ENCODE measurements around the gene OR1A1.
"Not testable (repeated sequence)": the region's sequence is repeated elsewhere in the genome, so short reads cannot be mapped to it uniquely, and the experiment has no call there.

Gene OR1A1, protein sequence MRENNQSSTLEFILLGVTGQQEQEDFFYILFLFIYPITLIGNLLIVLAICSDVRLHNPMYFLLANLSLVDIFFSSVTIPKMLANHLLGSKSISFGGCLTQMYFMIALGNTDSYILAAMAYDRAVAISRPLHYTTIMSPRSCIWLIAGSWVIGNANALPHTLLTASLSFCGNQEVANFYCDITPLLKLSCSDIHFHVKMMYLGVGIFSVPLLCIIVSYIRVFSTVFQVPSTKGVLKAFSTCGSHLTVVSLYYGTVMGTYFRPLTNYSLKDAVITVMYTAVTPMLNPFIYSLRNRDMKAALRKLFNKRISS

DNA sequence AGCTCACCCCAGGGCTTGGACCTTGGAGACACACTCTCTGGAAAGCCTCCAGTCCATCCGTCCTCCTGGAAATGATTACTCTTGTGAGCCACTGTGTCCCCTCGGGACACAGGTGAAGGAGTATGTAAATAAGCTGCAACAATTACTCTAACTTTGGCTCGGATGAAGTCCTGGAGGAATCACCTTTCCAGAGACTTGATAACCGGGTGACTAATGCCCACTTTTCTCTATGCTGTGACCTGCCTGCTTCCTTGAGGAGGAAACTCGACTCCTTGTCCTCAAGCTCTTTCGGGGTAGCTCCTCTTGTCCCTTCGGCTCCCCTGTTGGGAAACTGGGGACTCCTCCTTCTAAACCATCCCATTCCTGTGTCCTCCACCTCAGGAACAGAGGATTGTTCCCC lies at the start of gene OR1A1:
Gene OR1A1 (plus strand): TSS at position 301 of the 400 bp plus-strand sequence. CDS start 7,954 bp downstream, outside the sequence.
- DNase-seq: no peak

DNA sequence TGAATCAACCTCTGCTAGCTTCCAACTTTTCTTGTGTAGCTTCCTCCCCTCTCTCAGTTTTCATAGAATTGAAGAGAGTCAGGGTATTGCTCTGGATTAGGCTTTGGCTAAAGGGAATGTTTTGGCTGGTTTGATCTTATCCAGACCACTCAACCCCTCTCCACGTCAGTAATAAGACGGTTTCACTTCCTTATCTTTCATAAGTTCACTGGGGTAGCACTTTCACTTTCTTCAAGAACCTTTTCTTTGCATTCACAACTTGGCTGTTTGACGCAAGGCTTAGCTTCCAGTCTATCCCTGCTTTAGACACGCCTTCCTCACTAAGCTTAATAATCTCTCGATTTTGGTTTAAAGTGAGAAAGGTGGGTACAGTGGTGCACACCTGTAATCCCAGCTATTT lies 39.9 kb upstream of the OR1A1 start:
- no peak for DNase-seq

DNA sequence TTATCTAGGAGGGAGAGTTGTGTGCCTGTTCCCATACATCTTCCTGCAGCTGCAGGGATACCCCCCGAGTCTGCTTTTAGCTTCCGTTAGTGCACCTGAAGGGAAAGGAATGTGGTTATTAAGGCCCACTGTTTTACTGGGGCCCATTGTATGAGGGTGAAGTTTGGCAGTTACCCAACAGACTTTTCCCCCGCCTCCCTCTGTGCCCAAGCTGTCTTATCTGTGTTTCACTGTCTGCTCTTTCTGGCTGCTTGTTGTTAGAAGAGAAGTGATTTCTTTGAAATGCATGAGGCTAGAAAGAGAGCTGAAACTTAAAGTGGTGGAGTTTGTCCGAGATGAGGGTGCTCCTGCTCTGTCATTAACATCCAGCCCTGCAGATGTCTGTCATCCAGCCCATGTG lies 17.5 kb upstream of the OR1A1 start:
- no peak for DNase-seq

DNA sequence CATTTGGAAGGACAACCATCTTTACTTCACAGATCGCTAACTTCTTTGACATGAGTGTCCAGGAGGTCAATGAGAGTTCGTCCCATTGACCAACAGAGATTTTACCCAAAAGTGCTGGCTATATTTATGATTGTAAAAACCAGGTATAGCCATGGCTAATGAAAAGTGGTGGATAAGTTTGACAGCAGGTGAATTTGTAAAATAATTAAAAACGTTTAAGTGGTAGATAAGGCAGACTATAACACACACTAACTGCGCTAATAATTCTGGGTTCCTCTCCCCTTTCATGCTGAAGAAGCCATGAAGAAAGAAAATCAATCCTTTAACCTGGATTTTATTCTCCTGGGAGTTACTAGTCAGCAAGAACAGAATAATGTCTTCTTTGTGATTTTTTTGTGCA lies 10.2 kb upstream of the OR1A1 start, which contains the start of gene OR1A2:
Gene OR1A2 (plus strand): TSS at position 301 of the 400 bp plus-strand sequence. CDS start 0 bp downstream, at position 301.
- no peak for DNase-seq

DNA sequence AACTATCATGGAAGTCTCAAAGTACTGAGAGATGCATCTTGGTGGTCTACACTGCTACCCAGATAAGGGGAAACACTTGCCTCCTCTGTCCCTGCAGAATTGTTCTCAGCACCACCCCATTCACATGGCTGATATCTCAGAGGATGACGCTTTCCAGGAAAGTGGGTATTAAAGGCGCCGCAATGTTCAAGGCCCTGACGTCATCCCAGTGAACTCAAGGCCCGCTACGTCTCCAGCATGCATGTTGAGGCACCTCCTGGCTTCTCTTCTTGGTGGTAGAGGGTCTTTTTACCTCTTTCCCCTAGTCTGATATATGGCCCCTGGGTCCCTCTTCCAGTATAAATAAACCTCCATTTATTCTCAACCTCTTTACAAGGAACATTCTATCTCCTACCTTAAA lies 1.0 kb downstream of the OR1A1 start:
- DNase-seq: no peak

DNA sequence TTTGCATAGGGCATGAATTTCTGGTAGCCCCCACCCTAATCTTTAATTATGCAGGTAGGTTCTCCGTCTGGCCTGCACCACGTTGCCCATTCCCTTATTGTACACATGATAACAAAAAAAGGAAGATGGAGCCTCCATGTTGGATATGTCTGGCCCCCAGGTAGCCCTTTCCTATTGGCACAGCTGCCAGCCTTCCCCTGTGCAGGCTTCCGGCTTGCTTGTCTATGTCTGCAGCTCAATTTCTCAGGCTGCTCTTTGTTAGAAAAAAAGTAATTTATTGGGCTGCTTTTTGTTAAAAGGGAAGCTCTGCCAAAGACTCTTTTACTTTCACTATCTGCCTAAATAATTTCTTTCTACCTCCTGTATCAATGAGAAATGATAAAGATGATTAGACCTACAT lies 5.5 kb downstream of the OR1A1 start:
- DNase-seq: no peak

DNA sequence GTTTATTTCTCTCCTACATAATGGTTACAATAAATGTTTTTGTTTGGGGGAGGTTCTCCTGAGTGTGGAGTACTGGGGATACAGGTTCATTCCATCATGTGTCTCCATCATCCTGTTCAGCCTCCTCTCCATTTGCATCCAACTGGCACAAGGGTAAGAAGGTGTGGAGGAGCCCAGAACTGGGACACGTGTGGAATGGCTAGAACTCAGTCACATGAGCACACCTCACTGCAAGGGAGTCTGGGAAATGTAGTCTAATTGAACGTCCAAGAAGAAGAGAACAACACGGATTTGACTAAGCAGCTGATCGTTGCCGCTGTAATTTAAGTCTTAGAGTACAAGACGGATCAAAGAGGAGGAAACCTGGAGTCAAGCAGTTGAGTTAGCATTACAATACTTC lies 6.1 kb downstream of the OR1A1 start:
- DNase-seq: no peak

DNA sequence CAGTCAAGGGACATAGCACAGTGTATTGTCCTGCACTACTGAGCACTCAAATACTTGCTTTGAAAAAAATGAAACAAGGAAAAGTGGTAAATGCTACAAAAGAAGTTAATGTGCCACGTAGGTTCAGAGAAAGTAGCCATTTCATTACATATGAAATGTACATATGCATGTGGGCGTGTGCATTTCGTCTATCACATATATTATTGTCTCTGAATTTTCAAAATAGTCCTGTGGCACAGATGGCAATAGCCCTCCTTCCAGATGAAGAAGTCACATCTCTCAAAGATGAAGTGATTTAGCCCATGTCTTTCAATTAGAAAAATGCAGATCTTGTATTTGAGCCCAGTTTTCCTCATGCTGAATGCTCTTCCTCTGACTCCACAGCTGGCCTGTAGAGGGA lies 12.5 kb downstream of the OR1A1 start:
- DNase-seq: not testable (repeated sequence)

DNA sequence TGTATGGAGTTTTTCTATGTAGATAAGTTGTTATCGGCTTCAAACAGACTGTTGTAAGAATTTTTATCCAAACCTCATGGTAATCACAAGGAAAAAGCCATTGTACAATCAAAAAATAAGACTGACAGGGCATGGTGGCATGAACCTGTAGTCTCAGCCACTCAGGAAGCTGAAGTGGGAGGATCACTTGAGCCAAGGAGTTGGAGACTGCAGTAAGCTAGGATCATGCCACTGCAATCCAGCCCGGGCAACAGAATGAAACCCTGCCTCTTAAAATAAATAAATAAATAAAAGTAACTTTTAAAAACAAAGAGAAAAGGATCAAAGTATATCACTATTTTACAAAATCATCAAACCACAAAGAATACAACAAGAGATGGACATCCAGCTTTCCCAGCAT lies 14.4 kb downstream of the OR1A1 start:
- DNase-seq: no peak

DNA sequence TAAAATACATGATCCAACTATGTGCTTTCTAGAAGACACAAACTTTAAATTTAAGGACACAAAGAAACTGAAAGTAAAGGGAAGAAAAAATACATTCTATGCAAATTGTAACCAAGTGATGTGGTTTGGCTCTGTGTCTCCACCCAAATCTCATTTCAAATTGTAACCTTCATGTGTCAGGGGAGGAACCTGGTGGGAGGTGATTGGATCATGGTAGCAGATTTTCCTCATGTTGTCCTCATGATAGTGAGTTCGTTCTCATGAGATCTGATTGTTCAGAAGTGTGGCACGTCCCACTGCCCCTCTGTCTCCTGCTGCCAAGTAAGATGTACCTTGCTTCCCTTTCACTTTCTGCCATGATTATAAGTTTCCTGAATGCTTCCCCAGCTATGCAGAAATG lies 15.0 kb downstream of the OR1A1 start:
- no peak for DNase-seq

DNA sequence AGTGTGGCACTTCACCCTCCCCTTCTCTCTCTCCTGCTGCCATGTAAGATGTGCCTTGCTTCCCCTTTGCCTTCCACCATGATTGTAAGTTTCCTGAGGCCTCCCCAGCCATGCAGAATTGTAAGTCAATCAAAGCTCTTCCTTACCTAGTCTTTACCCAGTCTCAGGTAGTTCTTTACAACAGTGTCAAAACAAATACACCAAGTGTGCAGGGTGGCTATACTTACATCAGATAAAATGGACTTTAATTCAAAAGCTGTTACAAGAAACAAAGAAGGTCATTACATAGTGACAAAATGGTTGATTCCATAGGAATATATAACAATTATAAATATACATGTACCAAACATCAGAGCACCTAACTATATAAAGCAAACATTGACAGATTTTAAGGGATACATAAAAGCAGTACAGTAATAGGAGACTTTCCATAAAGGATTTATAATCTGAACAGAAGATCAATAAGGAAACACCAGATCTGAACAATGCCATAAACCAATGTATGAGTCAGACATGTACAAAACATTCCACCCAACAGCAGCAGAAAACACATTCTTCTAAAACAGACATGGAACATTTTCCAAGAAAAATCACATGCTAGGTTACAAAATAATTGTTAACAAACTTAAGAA lies 17.4 kb downstream of the OR1A1 start:
- not testable (repeated sequence) for DNase-seq

DNA sequence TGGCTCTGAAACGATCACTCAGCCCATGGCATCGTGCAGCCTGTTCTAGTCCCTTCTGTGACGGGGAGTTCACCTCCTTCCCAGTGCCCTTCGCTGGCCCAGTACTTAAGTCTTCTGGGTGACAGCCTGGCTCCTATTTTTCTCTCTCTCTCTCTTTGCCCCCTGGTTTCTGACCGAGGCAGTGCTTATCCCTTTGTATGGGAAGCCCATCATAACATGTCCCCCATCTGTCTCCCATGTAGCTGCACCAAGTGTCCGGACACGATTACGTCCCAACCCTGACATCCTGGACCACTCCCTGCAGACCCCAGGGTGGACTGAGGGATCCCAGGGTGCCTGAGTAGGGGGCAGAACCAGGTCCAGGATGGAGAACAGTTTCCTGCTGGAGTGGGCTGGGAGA lies 24.8 kb downstream of the OR1A1 start:
- DNase-seq: not testable (repeated sequence)

DNA sequence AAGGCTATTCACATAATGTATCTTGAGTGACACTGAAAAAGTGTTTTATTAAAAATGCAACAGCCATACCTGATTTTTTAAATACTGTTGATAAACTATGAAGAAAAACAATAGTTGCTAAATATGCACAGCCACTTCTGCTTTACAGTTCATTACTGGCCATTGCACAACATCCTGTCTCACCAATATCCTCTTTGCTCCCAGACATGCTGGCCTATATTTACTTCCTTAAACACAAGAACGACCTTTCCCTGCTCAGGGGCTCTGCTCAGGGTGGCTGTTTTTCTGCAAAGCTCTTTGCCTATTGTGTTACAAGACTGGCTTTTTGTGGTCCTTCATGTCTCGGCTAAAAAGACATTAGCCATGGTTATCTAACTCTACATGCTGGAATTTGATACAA lies 31.2 kb downstream of the OR1A1 start:
- DNase-seq: not testable (repeated sequence)

DNA sequence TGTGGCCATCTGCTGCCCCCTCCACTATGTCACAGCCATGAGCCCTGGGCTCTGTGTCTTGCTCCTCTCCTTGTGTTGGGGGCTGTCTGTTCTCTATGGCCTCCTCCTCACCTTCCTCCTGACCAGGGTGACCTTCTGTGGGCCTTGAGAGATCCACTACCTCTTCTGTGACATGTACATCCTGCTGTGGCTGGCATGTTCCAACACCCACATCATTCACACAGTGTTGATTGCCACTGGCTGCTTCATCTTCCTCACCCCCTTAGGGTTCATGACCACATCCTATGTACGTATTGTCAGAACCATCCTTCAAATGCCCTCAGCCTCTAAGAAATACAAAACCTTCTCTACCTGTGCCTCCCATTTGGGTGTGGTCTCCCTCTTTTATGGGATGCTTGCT lies 33.6 kb downstream of the OR1A1 start:
- not testable (repeated sequence) for DNase-seq

DNA sequence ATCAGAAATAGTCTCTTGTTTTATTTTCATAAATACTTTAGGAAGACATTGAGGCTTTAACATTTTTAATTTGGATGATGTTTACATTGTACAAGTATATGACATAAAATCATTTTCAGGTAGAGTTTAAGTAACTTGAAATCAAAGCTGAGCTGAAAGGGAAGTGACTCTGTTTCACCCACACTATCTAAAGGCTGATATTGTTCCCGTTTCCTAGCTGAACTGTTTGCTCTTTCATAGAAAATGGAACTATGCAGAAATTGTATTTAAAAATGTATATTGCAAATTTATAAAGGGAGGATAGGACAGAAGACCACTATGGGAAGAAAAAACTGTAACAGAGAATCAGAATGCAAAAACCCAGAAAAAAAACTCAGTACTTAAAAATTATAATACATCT lies 37.4 kb downstream of the OR1A1 start:
- DNase-seq: not testable (repeated sequence)

DNA sequence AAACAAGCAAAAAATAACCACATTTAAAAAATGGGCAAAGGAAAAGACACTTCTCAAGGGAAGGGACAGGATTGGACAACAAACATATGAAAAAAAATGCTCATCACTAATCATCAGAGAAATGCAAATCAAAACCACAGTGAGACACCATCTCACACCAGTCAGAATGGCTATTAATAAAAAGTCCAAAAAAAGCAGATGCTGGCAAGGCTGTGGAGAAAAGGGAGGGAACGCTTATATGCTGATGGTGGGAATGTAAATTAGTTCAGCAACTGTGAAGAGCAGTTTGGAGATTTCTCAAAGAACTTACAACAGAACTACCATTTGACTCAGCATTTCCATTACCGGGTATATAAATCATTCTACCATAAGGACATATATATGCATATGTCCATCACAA lies 41.5 kb downstream of the OR1A1 start:
- DNase-seq: not testable (repeated sequence)

DNA sequence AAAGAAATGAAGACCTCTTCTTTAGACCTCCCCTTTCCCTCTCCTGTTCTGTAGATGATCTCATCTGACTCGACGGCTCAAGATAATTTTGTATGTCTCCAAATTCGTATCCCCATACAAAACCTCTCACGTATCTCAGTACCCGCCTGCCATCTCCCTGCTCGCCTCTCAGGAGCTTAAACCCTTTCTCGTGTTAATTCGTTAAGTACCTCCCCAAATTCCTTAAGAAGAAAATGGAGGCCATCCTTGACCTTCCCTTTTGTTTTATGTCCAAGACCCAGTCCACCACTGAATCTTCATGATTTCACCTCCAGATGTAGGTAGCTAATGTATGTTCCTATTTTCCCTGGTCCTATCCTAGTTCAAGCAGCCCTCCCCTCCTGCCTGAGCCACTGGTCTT lies 49.1 kb downstream of the OR1A1 start:
- no peak for DNase-seq

DNA sequence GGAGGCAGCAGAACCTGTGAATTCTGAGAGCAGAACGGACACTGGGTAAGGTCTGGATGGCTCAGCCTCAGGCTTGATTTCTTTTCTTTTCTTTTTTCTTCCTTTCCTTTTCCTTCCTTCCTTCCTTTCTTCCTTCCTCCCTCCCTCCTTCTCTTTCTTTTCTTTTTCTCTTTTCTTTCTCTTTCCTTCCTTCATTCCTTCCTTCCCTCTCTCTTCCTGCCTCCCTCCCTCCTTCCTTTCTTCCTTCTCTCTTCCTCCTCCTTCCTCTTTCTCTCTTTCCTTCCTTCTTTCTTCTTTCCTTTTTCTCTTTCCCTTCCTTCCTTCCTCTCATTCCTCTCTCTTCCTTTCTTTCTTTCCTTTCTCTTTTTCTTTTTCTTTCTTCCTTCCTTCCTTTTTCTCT lies 52.7 kb downstream of the OR1A1 start:
- DNase-seq: no peak

DNA sequence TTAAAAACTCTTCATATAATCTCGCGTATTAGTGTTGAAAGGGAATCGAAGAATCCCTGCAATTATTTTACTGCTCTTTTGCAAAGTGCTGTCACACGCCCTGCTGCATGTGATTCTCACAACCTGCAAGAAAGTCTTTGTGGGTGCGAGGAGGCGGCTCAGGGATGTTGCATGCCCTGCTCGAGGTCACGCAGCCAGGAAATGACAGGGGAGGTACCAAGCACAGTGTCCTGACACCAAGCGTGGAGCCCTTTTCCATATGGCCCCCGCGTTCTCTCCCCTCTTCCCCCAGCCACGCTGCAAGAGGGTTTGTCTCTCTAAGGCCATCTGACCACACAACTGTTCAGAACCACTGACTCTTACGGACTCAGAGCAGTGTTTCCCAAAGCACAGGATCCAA lies 53.1 kb downstream of the OR1A1 start:
- no peak for DNase-seq
